Measurements from ENCODE around the gene SLC17A8.

The SLC17A8 gene

DNA sequence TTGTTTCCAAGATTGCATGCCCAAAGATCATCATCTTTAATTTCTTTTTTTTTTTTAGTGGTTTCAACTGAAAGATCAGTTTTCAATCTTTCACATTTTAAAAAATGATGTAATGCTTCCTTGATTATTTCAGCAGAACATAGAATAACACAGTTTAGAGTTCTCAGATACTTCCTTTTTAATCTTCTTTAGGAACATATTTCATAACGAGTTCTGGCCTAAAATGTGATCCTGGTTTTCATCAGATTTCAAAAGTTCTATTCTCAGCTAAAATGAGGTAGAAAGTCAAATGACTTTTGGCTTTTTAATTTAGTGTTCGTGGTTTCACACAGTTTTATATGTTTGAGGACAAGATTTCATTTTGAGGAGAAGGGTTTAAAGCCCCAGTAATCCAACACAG lies 76.8 kb downstream of the SLC17A8 start:
- no peak for DNase-seq

DNA sequence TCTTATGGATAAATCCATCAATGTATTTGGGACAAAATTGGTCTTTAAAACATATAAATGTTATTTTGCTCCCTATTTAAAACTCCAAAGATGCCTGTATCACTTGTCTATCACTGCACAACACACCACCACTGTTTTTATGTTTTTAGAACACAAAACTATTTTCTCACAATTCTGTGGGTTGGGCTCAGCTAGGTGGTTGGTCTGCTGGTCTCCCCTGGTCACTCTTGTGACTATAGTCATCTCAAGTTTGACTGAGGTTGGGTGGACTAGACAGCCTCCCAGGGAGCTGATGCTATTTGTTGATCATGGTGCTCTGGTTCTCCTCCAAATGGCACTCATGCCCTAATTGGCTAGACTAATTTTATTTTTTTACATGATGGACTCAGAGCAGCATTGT lies 77.3 kb downstream of the SLC17A8 start:
- no peak for DNase-seq

DNA sequence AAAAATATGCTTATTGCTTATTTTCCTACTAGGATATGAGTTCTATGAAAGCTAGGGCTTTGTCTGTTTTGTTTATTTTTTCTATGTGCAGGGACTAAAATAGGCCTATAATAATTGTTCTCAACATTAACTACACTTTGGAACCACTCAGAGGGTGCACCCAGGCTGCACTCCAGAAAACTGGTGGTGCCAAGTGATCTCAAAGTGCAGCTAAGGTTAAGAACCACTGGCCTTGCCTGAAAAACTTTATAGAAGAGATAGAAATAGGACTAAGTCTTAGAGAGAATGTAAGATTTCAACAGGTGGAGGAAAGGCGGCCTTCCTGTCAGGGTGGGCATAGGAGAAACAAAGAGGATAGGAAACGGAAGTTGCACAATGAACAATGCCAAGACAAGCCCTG lies 79.1 kb downstream of the SLC17A8 start:
- DNase-seq: no peak

DNA sequence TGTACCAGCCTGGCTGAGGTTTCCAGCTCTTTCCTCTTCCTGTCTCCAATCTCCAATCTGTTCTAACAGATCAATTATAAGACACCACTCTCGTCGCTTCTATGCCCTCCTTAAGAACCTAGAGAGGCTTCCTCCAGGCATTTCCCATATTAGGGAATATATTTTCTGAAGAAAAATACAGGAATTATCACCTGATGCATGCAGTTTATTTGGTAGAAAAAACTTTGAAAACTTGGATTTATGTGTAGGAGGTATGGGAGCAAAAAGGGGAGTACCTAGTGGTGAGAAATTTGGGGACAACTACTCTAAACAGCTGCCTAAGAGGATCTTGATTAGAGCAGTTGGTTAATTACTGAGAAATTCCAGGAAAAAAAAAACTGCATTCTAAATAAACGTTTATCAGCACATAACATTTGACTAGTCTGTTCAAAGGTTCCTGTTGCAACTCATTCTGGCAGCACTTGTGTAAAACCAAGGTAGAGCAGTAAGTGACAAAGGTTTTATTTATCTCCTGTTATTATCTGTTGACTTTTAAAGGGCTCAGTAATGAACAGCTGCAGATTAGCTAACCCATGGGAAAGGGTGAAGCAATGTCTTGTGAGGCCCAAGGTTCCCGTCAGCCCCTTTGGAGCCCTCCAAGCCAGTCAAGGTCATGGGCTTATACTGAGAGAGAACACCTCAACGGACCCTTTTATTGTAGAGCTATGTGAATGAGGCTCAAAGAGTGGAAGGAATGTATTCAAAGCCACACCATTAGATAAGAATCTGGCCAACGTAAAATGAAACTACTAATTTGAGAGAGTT lies 80.4 kb downstream of the SLC17A8 start:
- DNase-seq: no peak

DNA sequence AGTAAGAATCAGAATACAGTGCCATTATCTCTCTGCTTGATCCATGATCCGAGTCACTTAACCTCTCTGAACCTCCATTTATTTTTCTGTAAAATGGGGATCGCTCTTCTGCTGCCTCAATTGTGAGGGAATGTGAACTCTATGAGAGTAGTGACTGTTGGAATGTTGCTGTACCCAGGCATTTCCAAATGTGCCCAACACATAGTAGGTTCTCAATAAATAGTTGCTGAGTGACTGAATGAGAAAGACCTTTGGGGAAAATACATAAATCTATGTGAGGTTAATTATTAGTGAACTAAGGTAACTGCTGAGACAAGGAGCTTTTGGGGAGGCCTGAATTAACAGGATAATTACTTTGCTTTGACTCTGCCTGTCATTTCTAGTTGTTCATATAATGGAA lies 82.9 kb downstream of the SLC17A8 start:
- DNase-seq: no peak

GRCh38 chr12:100442403-100442802 lies 85.5 kb downstream of the SLC17A8 start:
- no peak for DNase-seq

DNA sequence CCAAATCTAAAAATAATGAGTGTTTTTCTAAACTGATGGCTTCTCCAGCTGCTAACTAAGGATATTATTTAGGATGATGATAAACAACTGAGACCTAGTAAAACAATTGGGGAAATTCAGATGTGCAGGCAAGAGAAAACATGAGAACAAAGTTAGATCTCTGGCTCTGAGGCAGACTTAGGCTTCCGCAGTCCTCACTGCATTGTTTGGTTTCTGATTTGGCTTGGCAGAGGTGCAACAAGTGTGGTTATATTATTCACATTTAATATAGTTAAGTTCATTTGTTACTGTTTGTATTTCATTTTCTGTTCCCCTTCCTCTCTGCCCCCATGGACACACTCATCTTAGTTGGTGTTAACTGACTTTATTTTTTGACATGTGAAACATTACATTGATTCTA lies 86.6 kb downstream of the SLC17A8 start:
- DNase-seq: no peak

DNA sequence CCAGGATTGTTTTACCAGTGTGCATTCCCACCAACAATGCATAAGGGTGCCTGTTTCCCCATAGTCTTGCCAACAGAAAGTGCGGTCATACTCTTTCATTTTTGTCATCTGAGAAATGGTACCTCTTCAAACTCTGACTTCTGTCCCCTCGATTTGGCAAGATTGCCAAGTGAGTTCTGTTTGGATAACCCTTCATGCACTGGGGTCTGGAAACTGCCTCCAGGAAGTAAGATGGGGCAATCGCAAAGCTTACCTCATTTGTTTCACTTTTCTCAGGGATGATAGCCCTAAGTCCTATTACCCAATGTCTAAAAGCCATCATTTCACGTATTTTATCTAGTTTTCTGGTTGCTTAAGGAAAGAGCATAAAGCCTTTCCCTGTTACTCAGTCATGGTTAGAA lies 88.2 kb downstream of the SLC17A8 start:
- DNase-seq: no peak

GRCh38 chr12:100447381-100447780 lies 90.5 kb downstream of the SLC17A8 start:
- DNase-seq: no peak

GRCh38 chr12:100448656-100449055 lies 91.8 kb downstream of the SLC17A8 start:
- no peak for DNase-seq

- no peak for DNase-seq
Measured at GRCh38 chr12:100450735-100451134, 93.9 kb downstream of the SLC17A8 start.

- no peak for DNase-seq
Measured at GRCh38 chr12:100453951-100454350, 97.1 kb downstream of the SLC17A8 start.

DNA sequence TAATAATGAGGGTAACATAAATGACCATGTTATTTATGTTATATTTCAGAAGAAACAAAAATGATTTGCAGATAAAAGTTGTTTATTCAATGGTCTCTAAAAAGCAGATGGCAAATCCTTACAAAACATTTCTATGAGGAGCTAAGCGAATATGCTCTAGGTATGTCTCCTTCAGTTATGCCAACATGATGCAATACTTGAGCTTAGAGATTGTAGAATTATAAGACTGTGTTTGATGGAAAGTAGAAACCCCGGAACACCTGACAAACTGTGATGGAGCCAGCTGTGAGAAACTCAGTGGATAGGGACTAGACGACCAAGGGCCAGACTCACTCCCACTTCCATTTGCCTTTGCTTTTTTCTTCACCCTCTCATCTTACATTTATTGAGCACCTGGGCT lies 99.0 kb downstream of the SLC17A8 start:
- no peak for DNase-seq

DNA sequence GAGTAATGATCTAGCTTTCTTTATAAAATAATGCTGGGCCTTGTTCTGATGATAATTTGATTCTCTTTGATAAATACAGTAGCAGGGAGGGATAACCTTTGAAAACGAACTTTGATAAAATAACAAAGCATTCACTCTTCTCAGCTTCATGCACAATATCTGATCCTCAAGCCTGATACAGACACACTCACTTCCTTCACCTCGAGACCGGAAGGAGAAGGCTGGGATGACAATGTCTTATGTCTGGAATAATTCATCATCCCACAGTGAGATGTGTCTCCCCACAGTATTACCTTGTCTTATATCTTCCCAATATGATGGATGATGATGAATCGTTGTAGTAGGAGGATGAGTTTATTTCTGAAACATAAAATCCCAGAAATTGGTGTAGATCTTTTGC lies 101.3 kb downstream of the SLC17A8 start:
- DNase-seq: no peak

DNA sequence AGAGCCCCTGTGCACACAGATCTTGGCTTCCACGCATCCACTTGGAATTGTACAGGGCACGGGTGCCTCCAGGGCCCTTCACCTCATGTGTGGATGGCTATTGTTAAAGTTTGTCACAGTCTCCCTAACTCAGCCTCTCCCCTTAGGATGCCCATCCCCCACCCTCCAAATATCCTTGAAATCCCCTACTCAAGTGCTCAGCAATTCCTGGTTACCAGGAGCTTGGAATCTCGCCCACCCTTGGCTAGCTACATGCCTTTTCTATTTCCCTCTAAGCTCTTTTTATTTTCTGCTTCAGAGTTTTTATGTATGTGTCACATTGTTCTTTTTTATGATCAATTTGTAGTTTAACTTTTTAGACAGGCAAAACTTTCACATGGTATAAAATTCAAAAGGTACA lies 103.8 kb downstream of the SLC17A8 start:
- no peak for DNase-seq

DNA sequence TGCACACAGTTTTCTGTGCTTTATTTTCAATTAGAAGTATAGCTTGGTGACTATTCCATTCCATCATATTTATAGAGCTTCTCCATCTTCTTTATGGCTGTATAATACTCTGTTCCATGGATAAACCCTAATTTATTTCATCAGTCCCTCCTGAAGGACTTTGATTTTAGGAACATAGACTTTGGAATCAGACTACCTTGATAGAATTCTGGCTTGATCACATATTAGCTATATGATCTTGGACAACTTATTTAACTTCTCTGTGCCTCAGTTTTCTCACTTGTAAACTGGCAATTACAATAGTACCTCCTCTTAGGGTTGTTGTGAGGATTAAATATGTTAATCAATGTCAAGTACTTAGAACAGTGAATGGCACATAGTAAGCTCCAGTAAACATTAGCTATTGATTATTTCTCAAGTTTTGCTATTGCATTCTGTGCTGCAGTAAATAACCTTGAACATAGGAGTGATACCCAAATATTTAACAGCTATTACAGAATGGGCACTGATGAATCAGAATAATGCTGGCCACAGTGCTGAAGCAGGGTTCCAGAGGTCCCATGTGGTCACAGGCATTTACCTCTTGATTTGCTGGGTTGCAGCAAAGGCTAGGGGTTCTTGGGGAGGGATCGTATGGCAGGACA lies 104.6 kb downstream of the SLC17A8 start:
- no peak for DNase-seq

GRCh38 chr12:100463661-100464060 lies 106.8 kb downstream of the SLC17A8 start:
- no peak for DNase-seq

GRCh38 chr12:100464529-100464928 lies 107.7 kb downstream of the SLC17A8 start:
- no peak for DNase-seq

GRCh38 chr12:100468126-100468525 lies 111.3 kb downstream of the SLC17A8 start:
- DNase-seq: no peak
